GM19468 (cell line): ENCODE measurements around the gene DGKZ.

Experiments used
- ATAC-seq: cut with Tn5 transposase; IDR thresholded peaks from one replicate; pipeline ENCODE4 v1.9.1; 2021; ENCODE audit warnings: mild to moderate bottlenecking, moderate library complexity, moderate number of reproducible peaks; ENCODE audit not compliant: unreplicated experiment; ENCODE audit errors: extremely low read depth

DGKZ gene

DNA sequence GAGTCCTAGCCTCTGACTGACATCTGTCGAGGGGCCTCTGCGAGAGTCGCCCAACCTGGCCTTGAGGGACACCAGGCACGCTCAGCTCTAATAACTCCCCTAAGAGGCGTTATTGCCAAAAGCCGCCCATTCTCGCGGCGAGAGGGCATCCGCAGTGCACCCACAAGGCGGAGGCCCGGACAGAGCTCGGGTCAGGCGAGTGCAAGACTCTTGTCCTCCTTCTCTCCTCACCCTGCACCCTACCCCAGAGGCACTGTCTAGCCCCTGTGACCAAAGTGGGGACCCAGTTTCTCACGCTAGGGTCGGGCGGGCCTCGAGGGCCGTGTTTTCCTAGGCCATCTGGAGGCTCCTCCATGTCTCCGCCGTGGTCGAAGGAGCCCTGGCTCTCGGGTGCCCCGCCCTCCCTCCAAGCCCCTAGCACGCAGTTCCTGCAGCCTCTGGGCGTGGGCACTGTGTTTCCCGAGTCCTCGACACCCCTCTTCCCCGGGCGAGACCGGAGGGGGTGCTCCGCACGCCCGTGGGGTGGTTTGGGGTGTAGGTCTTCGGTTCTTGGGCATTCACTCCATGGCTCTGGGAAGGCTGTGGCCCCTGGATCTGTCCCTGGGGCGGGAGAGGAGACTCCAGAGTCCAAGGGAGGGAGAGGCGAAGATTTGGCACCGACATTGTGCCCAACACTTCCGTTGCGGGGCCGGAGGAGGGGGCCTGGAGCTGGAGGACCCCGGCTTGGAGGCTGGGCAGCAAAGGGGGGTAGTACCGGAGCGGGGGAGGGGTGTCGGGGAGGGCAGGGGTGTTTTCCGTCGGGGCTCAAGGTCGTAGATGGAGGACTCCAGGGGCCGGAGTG, 43.3 kb downstream of the DGKZ start:
- no peak for ATAC-seq

- no peak for ATAC-seq
These were observed 43.9 kb downstream of the DGKZ start for GRCh38 chr11:46391186-46391577.

DNA sequence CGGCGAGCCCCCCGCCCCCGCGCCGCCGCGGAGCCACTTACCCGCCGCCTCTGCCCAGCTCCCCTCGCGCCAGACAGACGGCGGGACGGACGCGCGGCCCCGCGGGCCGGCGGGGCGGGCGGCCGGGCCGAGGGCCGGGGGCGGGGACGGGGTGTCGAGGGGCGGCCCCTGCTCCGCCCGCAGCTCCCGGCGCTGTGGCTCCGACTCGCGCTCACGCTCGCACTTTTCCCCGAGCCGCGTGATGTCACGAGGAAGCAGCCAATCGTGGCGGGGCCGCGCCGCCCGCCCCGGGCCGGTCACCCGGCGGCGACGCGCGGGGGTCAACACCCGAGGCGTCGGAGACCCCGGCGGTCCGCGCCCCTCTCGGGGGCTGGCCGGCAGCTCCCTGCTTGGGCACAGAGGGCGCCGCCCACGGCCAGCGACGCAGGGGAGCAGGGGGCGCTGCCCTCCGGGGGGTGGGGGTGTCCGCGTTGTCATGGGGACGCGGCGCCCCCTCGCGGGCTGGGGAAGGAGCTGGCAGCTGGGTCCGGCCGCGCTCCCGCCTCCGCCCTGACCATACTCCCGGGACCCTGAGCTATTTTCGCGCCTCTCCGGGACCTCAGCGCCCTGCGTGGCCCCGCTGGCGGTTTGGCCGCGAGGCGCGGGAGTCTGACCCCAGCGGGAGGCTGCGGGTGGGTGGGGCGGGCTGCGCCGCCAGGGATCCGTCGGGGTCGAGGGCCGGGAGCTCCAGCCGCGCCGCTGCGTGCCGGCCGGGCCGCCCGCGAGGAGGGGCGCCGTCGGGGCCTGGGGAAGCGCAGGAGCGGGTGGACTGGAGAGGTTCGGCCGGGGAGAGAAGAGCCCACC, 44.5 kb downstream of the DGKZ start, which contains the start of gene CHRM4:
Gene CHRM4, minus strand, starts transcription at position 199 of the 843 bp plus-strand sequence. CDS start 5,219 bp downstream, outside the sequence.
- ATAC-seq, result no peak

- ATAC-seq, result peak; percentile 58
These were observed 45.4 kb downstream of the DGKZ start for GRCh38 chr11:46392421-46393230.

- ATAC-seq, result no peak
These were observed 46.0 kb downstream of the DGKZ start for GRCh38 chr11:46393231-46393616.

GRCh38 chr11:46393759-46394158, 46.5 kb downstream of the DGKZ start:
- ATAC-seq, result no peak

DNA sequence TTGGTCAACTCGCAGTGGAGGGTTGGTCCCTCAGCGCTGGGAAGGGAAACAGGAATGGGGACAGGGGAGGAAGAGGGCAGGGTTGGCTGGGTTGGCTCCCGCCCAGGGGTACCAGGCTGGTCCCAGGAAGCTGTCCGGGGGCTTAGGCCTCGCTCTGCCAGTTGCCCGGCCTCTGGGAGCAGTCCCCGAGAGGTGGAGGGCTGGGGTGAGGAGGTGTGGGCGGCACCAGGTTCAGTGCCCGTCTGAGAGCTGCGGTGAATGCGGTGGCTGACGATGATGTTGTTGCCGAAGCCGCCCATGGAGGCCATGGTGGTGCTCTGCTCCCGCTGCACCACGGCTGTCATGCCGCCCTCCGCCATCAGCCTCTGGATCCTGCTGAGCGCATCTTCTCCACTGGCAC, 50.3 kb downstream of the DGKZ start:
- no peak for ATAC-seq

GRCh38 chr11:46402957-46403902, 56.0 kb downstream of the DGKZ start:
- no peak for ATAC-seq

GRCh38 chr11:46404476-46405017, 57.3 kb downstream of the DGKZ start:
- no peak for ATAC-seq

DNA sequence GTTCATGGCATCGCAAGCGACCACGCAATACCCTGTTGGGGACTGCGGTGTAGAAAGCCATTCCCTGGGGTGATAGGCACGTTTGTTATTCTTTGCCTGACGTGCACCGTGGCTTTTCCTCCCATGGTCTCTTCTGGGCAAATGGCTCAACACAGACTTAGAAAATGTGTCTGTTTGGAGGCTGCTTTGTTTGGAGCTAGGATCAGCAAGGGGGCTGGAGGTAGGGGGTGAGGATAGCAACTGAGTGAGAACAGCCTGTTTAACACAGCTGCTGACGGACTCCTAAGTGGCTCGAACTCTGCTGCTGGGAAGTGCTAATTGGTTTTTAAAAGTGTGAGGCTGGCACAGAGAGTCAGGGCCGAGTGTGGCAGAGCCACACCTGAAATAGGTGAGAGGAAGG, 60.4 kb downstream of the DGKZ start:
- no peak for ATAC-seq

DNA sequence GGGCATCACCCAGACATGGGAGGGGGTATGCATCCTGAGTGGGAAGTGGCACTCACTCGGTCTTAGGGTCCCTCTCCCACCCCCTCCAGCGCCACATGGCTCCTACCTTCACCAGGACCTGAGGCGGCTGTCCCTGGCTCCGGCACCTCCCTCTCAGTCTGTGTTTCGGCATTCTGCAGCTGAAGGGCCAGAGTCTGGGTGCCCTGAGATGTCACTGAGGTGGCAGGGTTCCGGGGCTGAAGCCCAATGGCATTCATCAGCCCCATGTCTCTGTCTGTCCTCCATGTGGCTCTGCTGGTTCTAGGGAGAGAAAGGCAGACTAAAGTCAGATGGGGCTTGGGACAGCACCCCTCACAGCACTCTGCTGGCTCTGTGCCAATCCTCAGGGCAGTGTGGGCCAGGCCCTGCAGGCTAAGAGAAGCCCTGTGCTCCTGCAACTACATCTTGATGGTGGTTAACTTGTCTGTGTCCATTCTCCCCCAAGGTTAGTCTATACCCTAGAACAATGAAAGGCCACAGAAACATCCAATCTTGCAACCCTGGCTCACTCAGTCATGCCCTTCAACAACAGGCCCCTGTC, 61.2 kb downstream of the DGKZ start:
- ATAC-seq, result no peak

DNA sequence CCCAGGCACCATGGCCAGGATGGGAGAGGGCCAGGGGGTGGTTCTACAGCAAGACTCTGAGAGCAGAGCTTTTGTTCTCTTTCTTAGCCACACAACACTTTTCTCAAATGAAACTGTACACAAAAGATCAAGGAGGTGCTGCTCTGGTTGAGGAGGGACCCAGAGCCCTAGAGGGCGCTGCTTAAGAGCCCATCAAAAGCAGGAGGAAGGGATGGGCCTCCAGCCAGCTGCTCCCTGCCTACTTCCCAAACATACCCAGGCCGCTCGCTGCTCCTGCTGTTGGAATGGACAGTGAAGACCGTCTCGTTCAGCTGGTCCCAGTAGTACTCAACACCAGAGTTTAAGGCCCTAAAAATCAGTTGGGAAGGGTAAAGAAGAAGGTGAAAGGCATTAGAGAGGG, 62.8 kb downstream of the DGKZ start:
- no peak for ATAC-seq

GRCh38 chr11:46413760-46414465, 66.7 kb downstream of the DGKZ start:
- no peak for ATAC-seq

DNA sequence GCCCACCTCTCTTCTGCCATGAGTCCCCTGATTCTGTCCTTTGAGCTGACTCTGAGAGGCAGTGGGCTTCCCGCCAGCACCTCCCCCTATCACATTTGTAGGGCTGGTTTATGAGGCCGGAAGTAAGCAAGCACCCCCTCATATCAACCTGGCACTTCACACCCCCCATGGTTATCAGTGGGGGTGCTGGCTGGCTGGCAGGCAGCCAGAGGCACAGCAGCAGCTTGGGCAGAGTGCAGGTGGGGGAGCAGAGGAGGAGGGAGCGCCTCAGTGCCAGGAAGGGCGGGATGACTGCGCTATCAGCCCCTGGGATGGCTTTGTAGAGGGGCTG, 67.2 kb downstream of the DGKZ start:
- ATAC-seq, result no peak

- ATAC-seq, result no peak
These were observed 67.6 kb downstream of the DGKZ start for GRCh38 chr11:46414879-46415278.

DNA sequence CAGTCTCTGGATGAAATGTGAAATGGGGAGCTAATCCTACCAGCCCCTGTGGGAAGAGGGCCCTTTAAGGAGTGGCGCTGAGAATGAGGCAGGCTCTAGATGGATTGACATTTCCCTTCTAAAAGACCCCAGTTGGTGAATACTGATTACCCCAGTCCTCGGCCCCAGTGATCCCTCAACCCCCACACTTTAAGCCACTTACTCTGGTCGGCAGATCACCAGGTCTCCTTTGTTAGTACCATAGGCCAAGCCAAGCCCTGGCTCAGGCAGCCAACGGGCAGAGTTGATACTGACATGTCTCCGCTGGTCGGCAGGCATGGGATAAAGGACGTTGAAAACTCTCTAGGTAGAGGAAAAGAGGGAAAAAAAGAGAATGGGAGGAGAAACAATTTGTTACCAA, 70.4 kb downstream of the DGKZ start:
- no peak for ATAC-seq

DNA sequence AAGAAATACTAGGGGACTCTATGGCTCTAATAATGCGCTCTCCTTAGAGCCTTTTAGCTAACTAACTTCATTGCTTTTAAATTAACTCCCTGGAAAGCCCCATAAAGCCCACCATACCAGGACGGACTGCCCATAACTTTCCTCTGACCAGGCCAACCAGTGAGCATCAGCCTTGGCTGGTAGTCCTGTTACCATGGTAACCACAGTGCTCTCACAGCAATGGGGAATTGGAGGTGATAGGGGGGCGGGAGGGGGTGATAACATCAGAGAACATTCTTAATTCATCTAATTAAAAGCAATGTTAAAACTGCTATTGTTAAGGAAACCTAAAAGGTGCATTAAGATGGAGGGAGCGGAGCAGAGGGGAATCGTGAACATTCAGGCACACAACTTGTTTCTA, 71.5 kb downstream of the DGKZ start:
- ATAC-seq, result no peak

GRCh38 chr11:46420513-46420912, 73.2 kb downstream of the DGKZ start:
- ATAC-seq, result no peak
